Muscle of leg (tissue), 11 donors: ENCODE results near the gene TMEM119. TPM values are rescaled to one million over a fixed set of nuclear protein-coding genes. Genes with fewer than 3 reads are reported as not detected.

Experiments used
- DNase-seq: peaks from one replicate; pipeline ENCODE4 v3.0.0; 2013
- H3K27ac ChIP-seq: one replicate; pipeline ENCODE4 v1.5.1; 2013; ENCODE audit warnings: mild to moderate bottlenecking, low read length, control low read depth
- H3K27me3 ChIP-seq: one replicate; pipeline ENCODE4 v1.6.1; 2013; ENCODE audit warnings: low read length; ENCODE audit not compliant: control insufficient read depth, insufficient read depth
- H3K36me3 ChIP-seq: one replicate; pipeline ENCODE4 v1.6.1; 2013; ENCODE audit warnings: low read length; ENCODE audit not compliant: control insufficient read depth, insufficient read depth
- H3K4me1 ChIP-seq: one replicate; pipeline ENCODE4 v1.6.1; 2013; ENCODE audit warnings: low read length; ENCODE audit not compliant: control insufficient read depth, insufficient read depth
- H3K4me3 ChIP-seq: one replicate; pipeline ENCODE4 v1.5.1; 2013; ENCODE audit warnings: low read length, control low read depth
- H3K9me3 ChIP-seq: replicated peaks from 2 replicates; pipeline ENCODE4 v1.6.1; 2013; ENCODE audit warnings: low read depth, low read length; ENCODE audit not compliant: control insufficient read depth
- WGBS: methylation state at CpG from one replicate; pipeline ENCODE4 v1.1.5; 2013; ENCODE audit warnings: missing lambda C conversion rate; ENCODE audit not compliant: insufficient coverage; 5-methylcytosine and 5-hydroxymethylcytosine counted together
- polyA plus RNA-seq, 8 donors: library from polyadenylated mRNA; unstranded; fragments of 120-200 nt; gene quantifications; one replicate each; pipeline versions ENCODE4 v1.2.1 to v1.2.3, GENCODE V29; 2013; ENCODE audit warnings: inconsistent platforms in 1 of 8, low replicate concordance in 1 of 8; ENCODE audit not compliant: insufficient read length in 8 of 8, insufficient read depth in 1 of 8
- total RNA-seq: library from RNA; stranded (reverse); fragments of 120-200 nt; gene quantifications from one replicate; pipeline ENCODE4 v1.2.4, GENCODE V29; 2013

TMEM119 gene
- total and polyA plus RNA-seq, 9 donors: 25.2 to 68.7 (median 43.1) TPM

DNA sequence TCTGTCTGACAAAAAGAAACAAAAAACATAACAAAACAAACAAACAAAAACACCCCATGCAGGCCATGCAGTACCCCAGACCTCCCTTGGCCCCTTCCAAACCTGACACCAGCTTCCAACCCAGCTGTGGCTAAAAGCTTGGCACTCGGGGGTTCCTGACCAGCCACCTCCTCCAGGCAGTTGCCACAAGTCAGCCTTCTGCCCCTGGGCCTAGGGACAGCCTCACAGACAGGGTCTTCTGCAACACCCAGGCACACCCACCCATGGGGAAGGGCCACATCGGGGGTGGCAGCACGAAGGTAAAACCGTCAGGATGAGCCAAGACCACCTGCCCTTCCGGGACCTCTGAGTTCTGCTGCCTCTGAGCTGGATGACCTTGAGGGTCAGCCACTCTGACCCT lies 10.7 kb upstream of the TMEM119 start:
- peaks cover 51% of the 10 kb centered on the region for H3K4me1 ChIP-seq
- no peak for DNase-seq
- H3K27me3 ChIP-seq: no peaks in the 10 kb centered on the region
- 64% methylated on average over 5 of the region's 5 CpGs for WGBS
- no peaks in the 10 kb centered on the region for H3K9me3 ChIP-seq
- H3K36me3 ChIP-seq: no peaks in the 10 kb centered on the region
- no peak overlapping the region for H3K27ac ChIP-seq
- no peak overlapping the region for H3K4me3 ChIP-seq

- no peak overlapping the region for H3K27ac ChIP-seq
- DNase-seq: no peak
- H3K4me1 ChIP-seq: peaks cover 50% of the 10 kb centered on the region
- no peak overlapping the region for H3K4me3 ChIP-seq
- H3K27me3 ChIP-seq: no peaks in the 10 kb centered on the region
- H3K36me3 ChIP-seq: no peaks in the 10 kb centered on the region
- WGBS: 87% methylated on average over 7 of the region's 10 CpGs
- no peaks in the 10 kb centered on the region for H3K9me3 ChIP-seq
Observed at GRCh38 chr12:108607981-108608600, 10.2 kb upstream of the TMEM119 start.

GRCh38 chr12:108606492-108606891 lies 8.6 kb upstream of the TMEM119 start:
- DNase-seq: no peak
- 39% methylated on average over 8 of the region's 9 CpGs for WGBS
- no peaks in the 10 kb centered on the region for H3K9me3 ChIP-seq
- no peaks in the 10 kb centered on the region for H3K36me3 ChIP-seq
- peaks cover 46% of the 10 kb centered on the region for H3K4me1 ChIP-seq
- H3K4me3 ChIP-seq: no peak overlapping the region
- no peak overlapping the region for H3K27ac ChIP-seq
- H3K27me3 ChIP-seq: no peaks in the 10 kb centered on the region

DNA sequence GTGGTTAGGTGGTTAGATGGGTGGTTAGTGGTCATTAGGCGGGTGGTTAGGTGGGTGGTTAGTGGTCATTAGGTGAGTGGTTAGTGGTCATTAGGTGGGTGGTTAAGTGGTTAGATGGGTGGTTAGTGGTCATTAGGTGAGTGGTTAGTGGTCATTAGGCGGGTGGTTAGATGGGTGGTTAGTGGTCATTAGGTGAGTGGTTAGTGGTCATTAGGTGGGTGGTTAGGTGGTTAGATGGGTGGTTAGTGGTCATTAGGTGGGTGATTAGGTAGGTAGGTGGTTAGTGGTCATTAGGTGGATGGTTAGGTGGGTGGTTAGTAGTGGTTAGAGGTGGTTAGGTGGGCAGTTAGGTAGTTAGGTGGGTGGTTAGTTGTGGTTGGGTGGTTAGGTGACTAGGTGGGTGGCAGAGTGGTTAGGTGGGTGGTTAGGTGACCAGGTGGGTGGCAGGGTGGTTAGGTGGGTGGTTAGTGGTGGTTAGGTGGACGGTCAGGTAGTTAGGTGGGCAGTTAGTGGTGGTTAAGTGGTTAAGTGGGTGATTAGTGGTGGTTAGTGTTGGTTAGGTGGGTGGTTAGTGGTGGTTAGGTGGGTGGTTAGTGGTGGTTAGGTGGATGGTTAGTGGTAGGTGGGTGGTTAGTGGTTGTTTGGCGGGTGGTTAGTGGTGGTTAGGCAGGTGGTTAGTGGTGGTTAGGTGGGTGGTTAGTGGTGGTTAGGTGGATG lies 8.0 kb upstream of the TMEM119 start:
- 100% methylated on average over 4 of the region's 4 CpGs for WGBS
- no peaks in the 10 kb centered on the region for H3K36me3 ChIP-seq
- no peak overlapping the region for H3K27ac ChIP-seq
- H3K9me3 ChIP-seq: no peaks in the 10 kb centered on the region
- no peaks in the 10 kb centered on the region for H3K27me3 ChIP-seq
- H3K4me1 ChIP-seq: peaks cover 43% of the 10 kb centered on the region
- DNase-seq: no peak
- no peak overlapping the region for H3K4me3 ChIP-seq

GRCh38 chr12:108605000-108605689 lies 7.3 kb upstream of the TMEM119 start:
- no CpG with 5 or more reads among the region's 3 CpGs for WGBS
- Histone ChIP-seq H3K27me3 (no peaks in the 10 kb centered on the region), H3K9me3 (no peaks in the 10 kb centered on the region), H3K4me3 (no peak overlapping the region), H3K27ac (no peak overlapping the region), H3K36me3 (no peaks in the 10 kb centered on the region), H3K4me1 (peaks cover 36% of the 10 kb centered on the region)
- DNase-seq: no peak

DNA sequence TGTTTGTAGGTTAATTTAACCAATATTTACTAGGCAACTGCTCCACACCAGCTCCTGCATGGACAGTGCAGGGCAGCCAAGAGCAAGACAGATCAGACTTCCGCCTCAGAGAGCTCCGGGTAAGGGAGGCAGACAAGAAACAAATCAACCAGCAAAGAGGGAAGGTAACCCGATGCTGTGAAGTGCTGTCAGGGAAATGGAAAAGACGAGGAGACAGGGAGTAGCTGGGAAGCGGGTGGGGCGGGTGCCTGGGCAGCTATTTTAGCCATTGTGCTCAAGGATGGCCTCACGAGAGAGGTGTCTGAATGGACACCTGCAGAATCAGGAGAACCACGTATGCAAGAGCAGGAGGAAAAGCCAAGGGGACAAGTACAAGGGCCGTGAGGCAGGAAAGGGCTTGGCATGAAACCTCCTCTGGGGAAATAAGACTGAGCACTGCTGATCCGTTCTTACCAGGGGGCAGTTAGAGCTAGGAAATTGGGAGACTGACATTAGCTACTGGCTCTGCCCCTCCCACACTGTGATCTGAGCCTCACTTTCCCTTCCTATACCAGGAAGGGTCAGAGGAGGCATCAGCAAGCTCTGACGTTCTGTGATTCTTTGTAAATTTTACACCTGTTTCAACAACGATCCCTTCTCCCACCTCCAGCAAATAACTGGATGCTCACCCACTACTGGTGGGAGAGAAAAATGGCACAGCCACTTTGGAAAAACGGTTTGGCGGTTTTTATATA lies 6.5 kb upstream of the TMEM119 start:
- no peaks in the 10 kb centered on the region for H3K9me3 ChIP-seq
- no peaks in the 10 kb centered on the region for H3K36me3 ChIP-seq
- DNase-seq: no peak
- H3K4me1 ChIP-seq: peaks cover 28% of the 10 kb centered on the region
- H3K27ac ChIP-seq: no peak overlapping the region
- H3K27me3 ChIP-seq: no peaks in the 10 kb centered on the region
- WGBS: 33% methylated on average over 11 of the region's 14 CpGs
- H3K4me3 ChIP-seq: no peak overlapping the region

DNA sequence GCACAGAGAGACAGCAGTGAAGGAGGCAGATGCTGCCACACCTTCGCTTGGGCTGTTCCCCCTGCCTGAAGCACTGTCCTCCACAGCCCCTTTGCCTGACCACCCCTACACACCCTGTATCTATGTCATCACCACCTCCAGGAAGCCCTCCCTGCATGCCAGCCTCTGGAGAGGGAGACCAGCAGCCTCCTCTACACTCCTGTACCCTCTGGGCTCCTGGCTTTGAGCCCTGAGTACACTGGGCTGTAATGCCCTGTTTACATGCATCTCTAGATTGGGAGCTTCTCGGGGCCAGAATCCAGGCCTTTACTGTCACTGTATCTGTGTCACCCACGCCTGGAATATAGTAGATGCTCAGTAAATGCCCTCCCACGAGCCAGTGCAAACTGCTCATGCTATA lies 5.9 kb upstream of the TMEM119 start:
- H3K27ac ChIP-seq: no peak overlapping the region
- DNase-seq: no peak
- H3K9me3 ChIP-seq: no peaks in the 10 kb centered on the region
- no peaks in the 10 kb centered on the region for H3K36me3 ChIP-seq
- WGBS: 94% methylated on average over 3 of the region's 4 CpGs
- no peak overlapping the region for H3K4me3 ChIP-seq
- peaks cover 22% of the 10 kb centered on the region for H3K4me1 ChIP-seq
- H3K27me3 ChIP-seq: no peaks in the 10 kb centered on the region

- no peak overlapping the region for H3K4me3 ChIP-seq
- H3K36me3 ChIP-seq: no peaks in the 10 kb centered on the region
- DNase-seq: no peak
- H3K9me3 ChIP-seq: no peaks in the 10 kb centered on the region
- no peak overlapping the region for H3K27ac ChIP-seq
- 88% methylated on average over 6 of the region's 15 CpGs for WGBS
- H3K27me3 ChIP-seq: no peaks in the 10 kb centered on the region
- H3K4me1 ChIP-seq: peaks cover 23% of the 10 kb centered on the region
Observed at GRCh38 chr12:108602976-108603704, 5.3 kb upstream of the TMEM119 start.

DNA sequence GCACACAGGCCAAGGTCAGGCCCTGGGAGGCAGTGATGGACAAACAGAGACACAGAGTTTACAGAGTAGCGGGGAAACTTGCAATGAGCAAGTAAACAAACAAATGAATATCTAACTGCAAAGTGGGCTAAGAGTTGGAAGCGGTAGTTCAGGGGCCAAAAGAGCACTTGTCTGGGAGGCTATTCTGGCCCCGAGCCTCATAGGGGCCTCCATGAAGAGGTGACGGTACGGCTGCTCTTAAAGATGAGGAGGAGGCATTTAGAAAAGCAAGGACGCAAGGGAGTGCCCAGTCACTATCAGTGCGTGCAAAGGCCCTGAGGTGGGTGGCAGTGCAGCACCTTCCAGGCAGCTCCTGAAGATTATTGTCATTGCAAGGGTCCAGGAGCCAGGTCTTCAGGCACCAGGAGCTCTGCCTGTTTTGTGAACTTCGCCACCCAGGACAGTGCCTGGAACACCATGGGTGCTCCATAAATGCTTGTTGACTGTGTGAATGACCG lies 4.4 kb upstream of the TMEM119 start:
- no peak overlapping the region for H3K27ac ChIP-seq
- H3K4me1 ChIP-seq: peaks cover 28% of the 10 kb centered on the region
- H3K9me3 ChIP-seq: no peaks in the 10 kb centered on the region
- no peaks in the 10 kb centered on the region for H3K27me3 ChIP-seq
- H3K4me3 ChIP-seq: no peak overlapping the region
- DNase-seq: no peak
- WGBS: 87% methylated on average over 7 of the region's 9 CpGs
- no peaks in the 10 kb centered on the region for H3K36me3 ChIP-seq
